Spleen (tissue), 7 donors: Measurements from ENCODE around the gene LPAR3.

Experiments
- CTCF ChIP-seq, 11 experiments: fragments of 200-600 bp in 7 of 11; fragments of 450-650 bp in 4 of 11; sonication (generic) in 4 of 11; IDR thresholded peaks in 8 of 11; conservative IDR thresholded peaks in 3 of 11; 1 replicate in 7 of 11; 2 replicates in 4 of 11; pipeline versions ENCODE4 v1.4.0 to v1.8.0; 2016 to 2021; ENCODE audit warnings: antibody characterized with exemption in 11 of 11, inconsistent platforms in 4 of 11, mild to moderate bottlenecking in 1 of 11
- POLR2A ChIP-seq, 3 donors: fragments of 450-650 bp; IDR thresholded peaks; one replicate each; pipeline ENCODE4 v1.5.1; 2017; ENCODE audit warnings: antibody characterized with exemption in 3 of 3, mild to moderate bottlenecking in 1 of 3
- POLR2AphosphoS5 ChIP-seq, 3 donors: sonication (generic); formaldehyde crosslinking; IDR thresholded peaks; one replicate each; pipeline ENCODE4 v1.5.1; 2017; ENCODE audit warnings: antibody characterized with exemption in 3 of 3
- donor health status: DM: no; HTN: no; CAD: no; lungs with moderate emphysema.
- donor health status: DM: no; HTN: no; CAD: no.
- donor health status: DM: no; HTN: no; CAD: no.

DNA sequence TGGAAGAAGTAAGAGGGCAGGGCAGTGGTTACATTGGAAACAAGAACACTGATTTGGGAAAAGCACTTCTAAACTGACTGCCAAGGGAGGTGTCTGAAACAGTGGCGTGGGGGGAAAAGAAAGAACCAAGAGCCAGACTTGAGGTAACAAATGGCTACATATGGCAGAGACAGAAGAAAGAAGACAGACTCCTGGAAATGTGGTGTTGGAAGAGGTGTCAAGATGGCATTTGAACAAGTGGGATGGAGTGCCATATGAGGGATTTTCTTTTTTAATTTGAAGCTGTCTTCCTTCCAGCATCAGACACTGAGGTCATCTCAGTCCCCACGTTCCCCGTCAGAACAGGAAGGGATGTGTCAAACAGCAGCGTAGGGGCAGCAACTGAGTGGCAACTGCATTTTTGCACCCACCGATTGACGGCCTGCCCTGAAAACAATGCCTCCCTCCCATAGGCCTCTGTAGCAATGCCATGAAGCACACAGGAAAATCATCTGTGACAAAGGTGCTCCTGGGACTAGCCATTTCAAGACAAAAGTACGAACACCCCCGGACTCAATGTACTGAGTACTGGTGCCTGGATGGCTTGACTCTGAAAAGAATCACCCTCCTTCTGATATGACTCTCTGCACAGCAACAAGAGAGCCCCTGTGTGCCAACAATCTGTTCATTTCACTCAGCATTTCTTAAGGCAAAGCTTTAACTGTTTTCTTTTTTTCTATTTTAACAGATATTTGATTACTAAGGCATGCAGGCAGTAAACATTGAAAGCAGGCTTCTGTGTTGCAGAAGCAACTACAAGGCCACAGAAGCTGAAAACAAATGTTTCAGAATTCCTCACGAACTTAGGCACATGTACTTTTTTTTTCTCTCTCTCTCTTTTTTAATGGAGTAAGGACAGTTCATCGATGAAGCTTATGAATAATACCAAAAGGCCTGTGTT lies 37.0 kb downstream of the LPAR3 start:
- TF ChIP-seq CTCF (IDR thresholded peaks at IDR 0.05 in 8 of 11, conservative IDR thresholded peaks at IDR 0.05 in 3 of 11) (no peak), POLR2AphosphoS5 (IDR thresholded peaks at IDR 0.05) (no peak), POLR2A (IDR thresholded peaks at IDR 0.05) (no peak)
